WI38 (cell line): ENCODE data around the gene INPP5K.

Experiments used
- H3K4me3 ChIP-seq: 2 replicates; pipeline ENCODE4 v1.5.1; 2011; ENCODE audit warnings: low read depth, mild to moderate bottlenecking, control low read depth, low read length
- TF ChIP-seq, protein P1 (sequence below): IDR thresholded peaks from 2 replicates; pipeline ENCODE4 v1.5.1; 2012; ENCODE audit warnings: low read depth, mild to moderate bottlenecking, control low read depth, low read length

The INPP5K gene

DNA sequence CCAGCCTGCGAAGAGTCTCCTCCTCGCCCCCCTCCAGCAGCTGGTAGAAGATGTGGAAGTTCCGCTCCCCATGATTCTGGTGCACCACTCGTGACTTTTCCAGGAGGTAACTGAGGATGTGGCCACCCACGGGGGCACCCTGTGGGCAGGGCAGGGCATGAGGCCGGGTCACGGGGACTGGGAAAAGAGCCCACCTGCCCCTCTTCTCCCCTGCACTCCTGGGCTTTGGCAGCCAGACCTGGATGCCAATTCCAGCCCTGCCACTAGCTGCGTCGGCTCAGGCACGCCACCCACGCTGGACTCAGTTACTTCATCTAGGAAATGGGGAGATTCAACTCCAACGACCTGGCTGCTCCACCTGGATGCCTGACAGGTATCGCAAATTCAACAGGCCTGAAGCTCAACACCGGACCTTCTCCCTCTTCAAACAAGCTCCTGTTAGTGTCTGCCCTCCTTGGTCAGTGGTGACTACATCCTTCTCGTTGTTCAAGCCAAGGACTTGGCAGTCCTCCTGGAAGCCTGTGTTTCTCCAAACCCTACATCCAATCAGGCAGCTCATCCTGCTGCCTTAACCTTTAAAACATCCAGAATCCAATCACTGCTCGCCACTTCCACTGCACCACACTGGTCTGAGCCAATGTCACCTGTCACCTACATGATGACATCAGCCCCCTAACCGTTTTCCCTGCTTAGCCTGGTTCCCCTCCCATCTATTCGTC, 35.5 kb downstream of the INPP5K start:
- TF ChIP-seq, protein P1, sequence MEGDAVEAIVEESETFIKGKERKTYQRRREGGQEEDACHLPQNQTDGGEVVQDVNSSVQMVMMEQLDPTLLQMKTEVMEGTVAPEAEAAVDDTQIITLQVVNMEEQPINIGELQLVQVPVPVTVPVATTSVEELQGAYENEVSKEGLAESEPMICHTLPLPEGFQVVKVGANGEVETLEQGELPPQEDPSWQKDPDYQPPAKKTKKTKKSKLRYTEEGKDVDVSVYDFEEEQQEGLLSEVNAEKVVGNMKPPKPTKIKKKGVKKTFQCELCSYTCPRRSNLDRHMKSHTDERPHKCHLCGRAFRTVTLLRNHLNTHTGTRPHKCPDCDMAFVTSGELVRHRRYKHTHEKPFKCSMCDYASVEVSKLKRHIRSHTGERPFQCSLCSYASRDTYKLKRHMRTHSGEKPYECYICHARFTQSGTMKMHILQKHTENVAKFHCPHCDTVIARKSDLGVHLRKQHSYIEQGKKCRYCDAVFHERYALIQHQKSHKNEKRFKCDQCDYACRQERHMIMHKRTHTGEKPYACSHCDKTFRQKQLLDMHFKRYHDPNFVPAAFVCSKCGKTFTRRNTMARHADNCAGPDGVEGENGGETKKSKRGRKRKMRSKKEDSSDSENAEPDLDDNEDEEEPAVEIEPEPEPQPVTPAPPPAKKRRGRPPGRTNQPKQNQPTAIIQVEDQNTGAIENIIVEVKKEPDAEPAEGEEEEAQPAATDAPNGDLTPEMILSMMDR, result no peak
- no peak overlapping the region for H3K4me3 ChIP-seq

DNA sequence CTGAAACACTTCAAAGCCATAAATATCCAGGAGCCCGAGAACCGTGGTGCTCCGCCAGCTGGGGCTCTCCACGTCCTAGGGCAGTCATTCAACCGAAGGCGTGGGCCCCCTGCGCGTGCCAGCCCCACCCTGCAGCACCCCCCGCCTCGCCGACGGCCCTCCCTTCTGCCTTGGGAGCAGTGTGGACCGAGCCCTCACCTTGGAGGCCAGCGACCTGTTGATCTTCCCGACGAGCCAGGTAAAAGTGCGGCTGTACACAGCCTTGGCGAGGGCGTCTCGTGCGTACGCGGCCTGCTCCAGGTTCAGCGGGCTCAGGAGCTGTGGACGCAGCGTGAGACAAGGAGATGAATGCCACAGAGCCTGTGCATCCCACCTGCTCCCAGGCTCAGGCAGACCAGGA, 38.0 kb downstream of the INPP5K start:
- TF ChIP-seq, protein P1, result no peak
- H3K4me3 ChIP-seq, result no peak overlapping the region

DNA sequence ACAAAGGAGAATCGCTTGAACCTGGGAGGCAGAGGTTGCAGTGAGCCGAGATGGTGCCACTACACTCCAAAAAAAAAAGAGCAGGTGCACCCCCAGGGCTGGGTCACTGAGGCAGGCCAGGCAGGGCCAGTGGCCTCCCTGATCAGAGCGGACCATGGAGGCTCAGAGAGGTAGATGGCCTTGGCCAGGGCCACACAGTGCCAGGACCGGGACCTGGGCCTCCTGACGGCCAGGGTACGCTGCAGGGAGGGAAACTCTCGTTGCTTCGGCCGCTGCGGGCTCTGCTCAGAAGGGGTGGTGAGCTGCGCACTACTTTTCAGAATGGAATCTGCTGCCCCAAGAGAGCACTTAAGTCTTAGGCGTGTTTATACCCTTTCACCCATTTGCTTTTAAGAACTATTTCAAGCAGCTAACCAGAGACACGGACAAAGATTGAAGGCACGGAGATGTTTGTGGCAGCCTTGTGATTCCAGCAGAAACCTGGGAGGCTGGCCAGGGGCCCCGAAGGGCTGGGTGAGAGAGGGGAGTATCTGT, 41.0 kb downstream of the INPP5K start:
- H3K4me3 ChIP-seq, result no peak overlapping the region
- TF ChIP-seq, protein P1, result no peak

DNA sequence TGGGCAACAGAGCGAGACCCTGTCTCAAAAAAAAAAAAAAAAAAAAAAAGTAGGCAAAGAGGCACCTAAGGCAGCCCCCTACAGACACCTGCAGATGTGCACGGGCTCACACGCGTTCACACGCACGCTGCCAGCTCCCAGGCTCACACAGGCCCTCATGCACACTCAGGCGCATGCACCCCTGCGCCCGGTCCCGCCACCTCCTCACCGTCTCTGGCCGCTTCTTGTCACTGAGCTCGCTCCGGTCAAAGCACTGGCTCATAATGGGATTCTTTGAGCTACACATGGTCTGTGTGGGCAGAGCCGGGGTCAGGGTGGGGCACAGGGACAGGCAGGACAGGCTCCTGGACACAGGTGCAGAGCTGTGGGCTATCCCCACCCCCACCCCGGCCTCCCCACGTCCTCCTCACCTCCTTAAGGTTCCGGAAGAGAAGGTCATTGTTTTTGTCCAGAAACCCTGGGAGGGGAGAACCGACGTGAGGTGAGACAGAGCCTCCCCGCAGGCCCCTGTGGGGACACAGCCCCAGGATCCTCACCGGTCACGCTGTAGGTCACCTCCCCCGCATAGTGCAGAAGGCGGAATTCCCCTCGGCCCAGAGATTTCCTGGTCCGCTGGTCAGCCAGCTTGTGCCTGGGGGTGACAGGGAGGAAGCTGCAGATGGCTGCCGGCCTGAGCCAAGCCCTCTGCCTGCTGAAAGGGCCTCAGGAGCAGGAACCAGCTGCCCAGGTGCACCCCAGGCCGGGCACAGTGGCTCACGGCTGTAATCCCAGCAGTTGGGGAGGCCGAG, 41.8 kb downstream of the INPP5K start:
- TF ChIP-seq, protein P1, result no peak
- H3K4me3 ChIP-seq, result no peak overlapping the region

DNA sequence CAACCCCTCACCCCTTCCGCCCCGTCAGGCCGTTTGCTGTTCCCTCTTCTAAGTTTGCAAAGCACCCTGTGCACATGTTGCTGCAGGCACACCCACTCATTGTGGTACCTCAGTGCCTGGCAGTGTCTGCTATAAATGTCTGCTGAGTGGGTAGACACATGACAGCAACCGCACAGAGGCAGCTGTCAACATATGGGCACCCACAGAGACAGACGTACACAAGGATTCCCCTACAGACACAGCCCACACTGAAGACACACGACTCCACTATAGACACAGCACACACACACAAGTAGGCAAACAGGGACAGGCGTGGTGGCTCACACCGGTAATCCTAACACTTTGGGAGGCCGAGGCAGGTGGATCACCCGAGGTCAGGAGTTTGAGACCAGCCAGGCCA, 42.6 kb downstream of the INPP5K start:
- TF ChIP-seq, protein P1, result no peak
- no peak overlapping the region for H3K4me3 ChIP-seq

DNA sequence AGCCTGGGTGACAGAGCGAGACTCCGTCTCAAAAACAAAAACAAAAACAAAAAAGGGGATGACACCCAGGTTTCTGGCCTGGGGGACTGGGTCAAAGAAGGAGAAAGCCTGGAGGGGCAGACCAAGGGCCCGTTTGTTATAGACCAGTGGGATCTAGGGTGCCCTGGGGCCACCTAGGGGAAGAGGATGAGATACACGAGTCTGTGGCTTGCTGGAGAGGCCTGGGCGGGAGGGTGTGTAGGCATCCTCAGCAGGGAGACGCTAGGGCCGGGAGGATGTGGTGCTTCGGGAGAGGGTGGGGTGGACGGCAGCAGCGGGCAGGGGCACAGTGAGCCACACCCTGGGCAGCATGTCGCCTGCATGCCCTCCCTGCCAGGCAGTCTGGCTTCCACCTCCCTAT, 43.2 kb downstream of the INPP5K start:
- no peak overlapping the region for H3K4me3 ChIP-seq
- TF ChIP-seq, protein P1, result no peak
